Stimulated activated CD4-positive, alpha-beta T cell treated with anti-CD3 and anti-CD28 coated beads, Interleukin-12 subunit alpha, Interleukin-12 subunit beta, amount 100 ng/mL, for 24 hours (primary cell): ENCODE measurements around the gene FAT3.

ENCODE experiments used
- DNase-seq, 2 experiments: peaks; one replicate each; pipeline ENCODE4 v3.0.0-alpha.2; 2020; ENCODE audit warnings: low read depth in 2 of 2

Gene FAT3

GRCh38 chr11:92227959-92228935 is 3.6 kb downstream of the FAT3 start:
- DNase-seq = no peak

GRCh38 chr11:92236856-92237255 is 12.2 kb downstream of the FAT3 start:
- no peak for DNase-seq

DNA sequence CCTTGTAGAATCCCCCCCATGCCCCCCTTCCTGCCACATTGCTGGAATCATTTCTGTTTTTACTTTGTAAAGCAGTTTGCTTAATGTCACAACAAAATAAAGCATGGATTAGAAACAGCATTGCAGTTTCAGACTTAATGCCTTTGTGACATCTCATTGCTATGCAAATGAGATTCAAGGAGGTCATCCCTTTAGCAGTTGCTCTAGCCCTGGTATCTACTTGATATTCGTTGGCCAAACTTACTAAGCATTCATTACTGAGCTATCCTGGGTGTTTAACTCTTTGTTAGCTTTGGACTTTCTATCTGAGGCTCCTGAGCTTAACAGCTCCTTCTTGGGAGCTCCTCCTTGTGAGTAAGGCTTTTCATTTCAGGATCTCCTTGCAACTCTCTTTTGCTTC is 16.3 kb downstream of the FAT3 start:
- no peak for DNase-seq

GRCh38 chr11:92245700-92246271 is 21.2 kb downstream of the FAT3 start:
- DNase-seq = no peak

DNA sequence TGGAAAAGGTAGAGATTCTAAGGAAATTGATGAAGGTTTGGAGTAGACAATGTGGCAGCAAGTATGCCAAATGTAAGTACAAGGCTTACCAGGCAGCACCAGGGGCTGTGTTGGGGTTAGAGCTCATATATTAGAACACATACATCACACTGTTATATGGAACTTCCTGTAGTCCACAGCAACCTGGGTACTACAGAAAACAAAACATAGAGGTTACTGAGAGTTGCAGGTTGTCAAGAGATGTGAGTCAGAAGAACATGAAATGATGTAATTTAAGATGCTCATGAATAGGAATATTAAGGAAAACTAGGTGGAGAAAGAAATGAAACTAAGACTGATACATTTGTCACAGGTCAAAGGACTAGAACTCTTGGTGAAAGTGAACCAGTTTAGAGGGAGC is 22.0 kb downstream of the FAT3 start:
- no peak for DNase-seq

GRCh38 chr11:92249156-92249753 is 24.6 kb downstream of the FAT3 start:
- DNase-seq = no peak

DNA sequence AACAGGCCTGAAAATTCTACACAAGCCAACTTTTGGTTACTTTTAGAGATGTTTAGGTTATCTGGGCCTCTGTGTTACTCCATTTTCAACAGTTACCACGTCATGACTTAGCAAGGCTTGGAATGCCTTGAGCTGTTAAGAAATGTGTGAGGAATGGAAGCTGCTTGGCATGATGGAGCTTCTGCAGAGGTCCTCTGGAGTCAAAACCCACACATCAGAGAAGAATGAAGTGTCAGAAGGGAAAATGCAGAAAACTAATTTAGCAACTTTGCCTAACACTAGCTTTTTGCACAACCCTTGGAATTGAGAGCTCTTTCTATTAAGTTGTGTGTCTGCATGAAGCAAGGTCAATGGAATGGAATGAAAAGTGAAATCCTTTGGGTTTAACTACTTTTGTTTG is 27.4 kb downstream of the FAT3 start:
- no peak for DNase-seq

DNA sequence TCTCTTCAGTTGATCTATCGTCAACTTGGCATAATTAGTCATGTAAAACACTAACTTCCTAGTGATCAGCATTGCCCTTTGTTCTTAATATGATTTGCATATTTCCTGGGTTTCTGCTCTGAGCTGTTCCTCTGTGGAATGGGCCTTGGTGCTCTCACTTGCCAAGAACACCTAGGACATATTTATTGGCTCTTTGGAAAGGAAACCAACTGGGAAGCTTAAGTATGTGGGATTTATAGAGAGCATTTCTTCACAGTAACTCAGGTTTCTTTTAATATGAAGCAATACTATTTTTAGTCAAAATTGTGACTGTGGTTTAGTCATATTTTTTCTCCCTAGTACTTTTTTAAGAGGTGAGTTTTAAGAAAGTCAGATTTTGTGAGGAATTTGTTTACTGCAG is 28.8 kb downstream of the FAT3 start:
- DNase-seq = no peak

DNA sequence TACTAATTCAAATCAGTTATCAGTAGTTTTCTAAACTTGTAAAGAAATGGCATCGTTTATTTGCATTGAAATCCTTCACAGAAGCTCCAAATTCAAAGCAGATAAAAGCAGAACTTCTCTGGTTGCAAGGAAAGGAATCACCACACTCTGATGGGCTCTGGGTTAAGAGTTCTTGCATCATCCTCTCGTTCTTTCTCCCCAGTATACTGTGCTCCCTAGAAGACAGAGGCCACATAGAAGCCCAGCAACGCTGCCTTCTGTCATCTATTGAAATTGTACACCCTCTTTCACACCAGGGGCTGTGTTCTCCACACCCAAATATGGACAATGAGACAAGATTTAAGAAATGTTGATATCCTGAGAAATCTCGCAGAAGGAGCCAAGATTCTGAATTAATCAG is 29.3 kb downstream of the FAT3 start:
- DNase-seq = no peak

- DNase-seq = no peak
Measured at GRCh38 chr11:92257536-92257935, 32.9 kb downstream of the FAT3 start.

- DNase-seq = no peak
Measured at GRCh38 chr11:92259861-92260260, 35.2 kb downstream of the FAT3 start.

DNA sequence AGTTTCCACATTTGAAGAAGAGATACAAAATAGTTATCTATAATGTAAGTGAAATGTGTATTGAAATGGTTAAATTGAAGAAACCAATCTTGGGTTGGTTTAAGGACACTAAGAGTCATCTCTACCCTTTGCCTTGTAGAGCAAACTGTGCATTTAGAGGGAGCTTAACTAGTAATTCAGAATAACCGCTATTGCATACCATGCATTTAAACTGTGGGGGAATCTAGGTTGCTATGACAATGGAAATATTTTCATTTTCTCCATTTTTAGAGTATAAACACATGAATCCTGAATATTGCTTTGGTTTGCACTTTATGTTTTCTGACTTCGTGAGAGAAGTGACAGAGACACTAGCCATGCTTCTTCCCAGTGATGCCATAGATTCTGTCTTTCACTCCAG is 39.7 kb downstream of the FAT3 start:
- no peak for DNase-seq

DNA sequence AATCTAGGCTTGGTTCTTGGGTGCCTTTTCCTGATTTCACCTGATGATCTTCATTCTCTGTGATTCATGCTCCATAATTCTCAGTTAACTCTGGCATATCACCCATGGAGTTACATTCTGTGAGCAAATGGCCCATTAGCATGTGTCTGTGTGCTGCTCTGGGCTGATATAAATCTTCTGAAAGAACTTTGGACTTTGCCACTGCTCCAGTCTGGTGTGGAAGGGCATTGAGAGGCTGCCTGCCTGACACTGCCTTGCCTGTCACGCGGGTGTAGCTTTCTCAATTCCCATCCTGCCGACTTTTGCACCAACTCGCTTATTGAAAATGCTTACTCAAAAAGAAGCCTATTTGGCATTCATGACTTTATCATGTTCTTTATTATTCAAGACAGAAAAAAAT is 42.2 kb downstream of the FAT3 start:
- no peak for DNase-seq

GRCh38 chr11:92267278-92267677 is 42.7 kb downstream of the FAT3 start:
- DNase-seq = no peak

DNA sequence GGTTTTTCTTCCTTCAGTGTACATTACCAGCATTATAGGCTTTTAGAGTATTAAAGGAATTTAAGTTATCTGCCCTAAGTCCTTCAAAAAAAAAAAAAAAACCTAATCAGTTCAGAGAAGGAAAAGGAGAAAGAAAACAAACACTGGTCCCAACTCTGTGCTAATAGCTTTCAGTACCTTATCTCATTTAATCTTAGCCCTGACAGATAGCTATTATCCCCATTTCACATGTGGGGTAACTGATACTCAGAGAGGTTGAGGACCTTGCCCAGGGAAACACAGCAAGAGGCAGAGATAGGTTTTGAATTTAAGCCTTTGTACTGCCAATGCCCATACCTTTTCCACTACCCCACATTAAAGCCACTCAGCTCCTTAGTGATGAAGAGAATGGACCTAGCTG is 43.4 kb downstream of the FAT3 start:
- DNase-seq = no peak

GRCh38 chr11:92268546-92268945 is 43.9 kb downstream of the FAT3 start:
- DNase-seq = no peak

DNA sequence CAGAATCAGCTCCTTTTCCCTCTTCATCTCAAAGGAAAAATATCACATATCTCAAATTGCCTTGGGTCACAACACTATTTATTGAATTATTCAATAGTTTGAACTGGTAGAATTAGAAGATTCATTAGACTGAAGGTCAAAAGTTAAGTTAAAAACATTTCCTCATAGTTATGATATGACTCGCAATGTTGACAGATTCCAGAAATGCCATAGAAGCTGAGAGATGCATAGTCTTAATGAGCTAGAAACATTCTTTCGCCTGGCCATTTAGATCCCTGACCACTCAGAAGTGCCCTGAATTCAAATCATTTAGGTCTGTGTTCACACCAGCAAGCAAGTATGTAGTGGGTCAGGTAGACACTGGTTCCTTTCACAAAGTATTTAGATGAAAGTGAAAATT is 44.4 kb downstream of the FAT3 start:
- DNase-seq = no peak

GRCh38 chr11:92269841-92270240 is 45.2 kb downstream of the FAT3 start:
- no peak for DNase-seq

- no peak for DNase-seq
Measured at GRCh38 chr11:92272651-92273050, 48.0 kb downstream of the FAT3 start.
